Head of caudate nucleus (tissue), 42 donors: Measurements from ENCODE around the gene IRF2BP1.
"Not testable (repeated sequence)": the region's sequence is repeated elsewhere in the genome, so short reads cannot be mapped to it uniquely, and the experiment has no call there.

ENCODE experiments used
- DNase-seq, 42 donors: peaks; one replicate each; pipeline versions ENCODE4 v3.0.0 to v3.0.0-alpha.2; 2020 to 2021; ENCODE audit warnings: mixed read lengths in 7 of 42
- intact Hi-C: fragments of 100-400 bp; cut with DNase I; formaldehyde crosslinking; loops from one replicate; pipeline ENCODE4 v1.15.0; 2022

Gene IRF2BP1

GRCh38 chr19:45883881-45884681 is 1.9 kb downstream of the IRF2BP1 start:
- intact Hi-C loops: loop anchor here (2.0 to 10.0 kb wide), 2 partner anchors 15 to 131 kb away; no protein-coding TSS in a partner anchor
- DNase-seq: no peak

GRCh38 chr19:45883586-45883880 is 2.4 kb downstream of the IRF2BP1 start:
- no peak for DNase-seq
- intact Hi-C loops: loop anchor here (2.0 to 10.0 kb wide), 2 partner anchors 15 to 131 kb away; no protein-coding TSS in a partner anchor

- intact Hi-C loops: loop anchor here (2.0 to 10.0 kb wide), 2 partner anchors 14 to 132 kb away; no protein-coding TSS in a partner anchor
- DNase-seq: peak; percentile 44 to 86 (median 75)
Observed at GRCh38 chr19:45882652-45883585, 3.0 kb downstream of the IRF2BP1 start.

DNA sequence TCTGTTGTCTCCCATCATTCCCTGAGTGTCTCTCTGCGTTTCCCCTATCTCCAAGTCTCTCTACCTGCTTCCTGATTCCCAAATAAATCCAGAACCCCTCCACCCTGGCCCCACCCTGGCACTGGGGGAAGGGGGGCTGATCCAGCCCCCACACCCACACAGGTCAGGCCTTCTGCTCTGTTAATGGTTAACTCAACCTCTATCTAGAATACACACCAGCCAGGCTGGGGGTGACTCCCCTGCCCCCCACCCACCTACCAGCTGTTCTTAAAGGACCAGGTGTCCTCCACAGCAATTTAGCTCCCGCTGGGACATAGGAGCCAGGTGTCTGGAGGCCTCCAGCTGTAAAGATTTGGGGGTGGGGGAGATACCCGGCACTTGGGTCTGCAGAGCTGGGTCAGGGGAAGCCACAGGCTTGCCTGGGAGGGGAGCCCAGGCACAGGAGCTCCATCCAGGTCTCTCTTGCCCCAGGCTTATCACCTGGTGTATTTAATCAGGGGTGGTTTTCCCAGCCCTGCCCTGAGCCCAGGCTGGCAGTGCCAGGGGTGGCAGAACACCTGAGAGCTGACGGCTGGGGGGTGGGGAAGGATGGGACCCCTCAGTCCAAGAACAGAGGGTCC is 3.9 kb downstream of the IRF2BP1 start:
- intact Hi-C loops: loop anchor here (2.0 to 10.0 kb wide), 2 partner anchors 13 to 133 kb away; no protein-coding TSS in a partner anchor
- DNase-seq: no peak

DNA sequence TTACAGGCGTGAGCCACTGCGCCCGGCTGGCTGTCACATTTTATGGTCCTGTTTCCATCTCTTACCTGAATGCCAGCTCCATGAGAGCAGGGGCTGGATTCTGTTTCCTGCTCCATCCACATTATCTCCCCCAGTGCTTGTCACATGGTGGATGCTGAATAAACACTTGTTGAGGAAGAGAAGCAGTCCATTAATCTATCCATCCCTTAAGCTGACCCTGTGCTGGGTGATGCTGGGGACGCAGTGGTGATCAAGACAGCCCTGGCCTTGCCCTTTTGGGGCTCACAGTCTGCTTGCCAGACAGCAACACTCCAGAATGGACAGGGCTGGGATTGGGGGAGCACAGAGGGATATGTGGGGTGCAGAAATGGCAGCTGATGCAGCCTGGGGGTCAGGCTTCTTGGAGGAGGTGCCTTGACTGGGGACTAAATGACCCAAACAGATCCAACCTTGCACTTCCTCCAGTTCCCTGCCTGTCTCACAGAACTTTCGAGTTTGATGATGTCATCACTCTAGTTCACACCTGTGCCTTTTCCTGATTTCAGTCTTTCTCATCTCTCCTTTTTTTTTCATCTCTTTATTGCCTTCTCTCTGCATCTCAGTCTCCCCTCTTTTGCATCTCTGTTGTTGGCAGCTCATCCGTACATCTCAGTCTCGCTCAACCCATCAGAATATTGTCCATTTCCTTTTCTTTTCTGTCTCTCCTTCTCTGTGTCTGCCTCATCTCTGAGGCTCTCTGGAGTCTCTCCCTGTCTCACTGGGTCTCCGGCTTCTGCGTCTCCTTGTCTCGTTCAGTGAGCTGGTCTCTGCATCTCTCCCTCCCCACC is 4.6 kb downstream of the IRF2BP1 start:
- no peak for DNase-seq
- intact Hi-C loops: loop anchor here (10.0 kb wide), 1 partner anchor 134 kb away; no protein-coding TSS in a partner anchor

- DNase-seq: no peak
- intact Hi-C loops: loop anchor here (10.0 kb wide), 1 partner anchor 135 kb away; no protein-coding TSS in a partner anchor
Observed at GRCh38 chr19:45879971-45880370, 6.0 kb downstream of the IRF2BP1 start.

DNA sequence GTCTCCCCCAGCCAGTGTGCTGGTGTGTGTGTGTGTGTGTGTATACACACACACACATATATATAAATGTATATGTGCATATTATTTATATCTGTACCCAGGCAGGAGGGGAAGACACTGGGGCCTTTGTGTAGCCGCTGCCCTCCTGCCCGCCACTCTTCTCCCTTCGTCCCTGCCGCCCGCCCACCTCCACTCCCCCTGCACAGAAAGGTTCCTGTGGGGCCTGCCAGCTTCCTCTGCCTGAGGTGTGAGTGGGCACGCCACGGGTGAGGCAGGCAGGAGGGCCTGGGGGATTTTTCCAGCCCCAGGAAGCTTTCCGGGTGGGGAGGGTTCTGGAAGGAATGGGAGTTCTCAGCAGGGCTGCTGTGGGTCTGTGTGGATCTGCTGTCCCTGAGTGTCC is 6.9 kb downstream of the IRF2BP1 start:
- no peak for DNase-seq
- intact Hi-C loops: no loop called here

DNA sequence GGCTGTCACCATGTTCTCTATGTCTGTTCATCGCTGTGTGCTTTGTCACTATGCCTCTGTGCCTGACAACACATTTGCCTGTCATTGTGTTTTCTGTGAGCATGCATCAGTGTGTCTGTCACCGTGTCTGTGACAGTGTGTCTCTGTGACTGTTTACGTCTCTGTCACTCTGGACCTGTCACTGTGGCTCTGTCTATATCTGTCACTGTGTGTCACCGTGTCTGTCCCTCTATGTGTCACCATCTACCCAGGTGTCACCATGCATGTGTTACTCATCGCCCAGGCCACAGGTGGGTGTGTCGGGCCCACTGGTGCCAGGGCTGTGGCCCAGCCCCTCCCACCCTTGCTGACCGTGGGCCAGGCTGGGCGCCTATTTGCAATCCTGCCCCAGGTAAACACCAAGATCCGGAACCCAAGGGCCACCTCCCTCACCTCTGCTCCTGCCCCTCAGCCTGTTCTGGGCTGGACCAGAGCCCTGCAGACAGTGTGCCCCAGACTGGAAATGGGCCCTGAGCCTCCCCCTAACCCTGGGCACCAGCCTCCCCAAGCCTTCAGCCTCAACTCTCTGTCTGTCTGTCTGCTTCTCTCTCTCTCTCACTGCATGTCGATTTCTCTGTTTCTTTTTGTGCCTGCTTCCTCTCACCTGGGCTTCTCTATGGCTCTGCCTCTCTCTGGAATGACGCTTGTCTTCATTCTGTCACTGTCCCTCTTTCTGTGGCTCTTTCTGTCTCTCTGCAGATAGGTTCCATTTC is 7.7 kb downstream of the IRF2BP1 start:
- intact Hi-C loops: no loop called here
- DNase-seq: no peak

- intact Hi-C loops: no loop called here
- peak in 2 of 42 donors; percentile 17 to 23 for DNase-seq
Observed at GRCh38 chr19:45876411-45877197, 9.3 kb downstream of the IRF2BP1 start.

DNA sequence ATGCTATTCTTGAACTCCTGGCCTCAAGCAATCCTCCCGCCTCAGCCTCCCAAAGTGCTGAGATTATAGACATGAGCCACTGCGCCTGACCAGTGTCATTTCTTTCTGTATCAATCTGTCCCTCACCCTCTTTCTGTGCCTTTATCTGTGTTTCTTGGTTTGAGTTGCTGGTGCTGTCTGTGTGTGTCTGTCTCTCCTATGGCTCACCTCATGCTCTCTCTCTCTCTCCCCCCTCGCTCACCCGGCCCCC is 9.9 kb downstream of the IRF2BP1 start:
- DNase-seq: no peak
- intact Hi-C loops: no loop called here

DNA sequence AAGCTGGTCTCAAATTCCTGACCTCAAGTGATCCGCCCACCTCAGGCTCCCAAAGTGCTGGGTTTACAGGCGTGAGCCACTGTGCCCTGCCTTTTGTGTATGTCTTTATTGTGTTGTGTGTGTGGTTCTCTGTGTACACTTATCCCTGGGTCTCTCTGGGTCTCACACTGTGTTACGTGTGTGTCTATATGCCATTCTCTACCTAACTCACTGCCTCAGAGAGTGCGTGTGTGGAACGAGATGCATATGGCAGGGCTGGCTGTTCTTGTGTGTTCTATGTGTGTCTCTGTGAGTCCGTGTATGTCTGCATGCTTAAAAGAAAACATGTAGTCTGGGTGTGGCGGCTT is 11.3 kb downstream of the IRF2BP1 start:
- DNase-seq: no peak
- intact Hi-C loops: no loop called here

DNA sequence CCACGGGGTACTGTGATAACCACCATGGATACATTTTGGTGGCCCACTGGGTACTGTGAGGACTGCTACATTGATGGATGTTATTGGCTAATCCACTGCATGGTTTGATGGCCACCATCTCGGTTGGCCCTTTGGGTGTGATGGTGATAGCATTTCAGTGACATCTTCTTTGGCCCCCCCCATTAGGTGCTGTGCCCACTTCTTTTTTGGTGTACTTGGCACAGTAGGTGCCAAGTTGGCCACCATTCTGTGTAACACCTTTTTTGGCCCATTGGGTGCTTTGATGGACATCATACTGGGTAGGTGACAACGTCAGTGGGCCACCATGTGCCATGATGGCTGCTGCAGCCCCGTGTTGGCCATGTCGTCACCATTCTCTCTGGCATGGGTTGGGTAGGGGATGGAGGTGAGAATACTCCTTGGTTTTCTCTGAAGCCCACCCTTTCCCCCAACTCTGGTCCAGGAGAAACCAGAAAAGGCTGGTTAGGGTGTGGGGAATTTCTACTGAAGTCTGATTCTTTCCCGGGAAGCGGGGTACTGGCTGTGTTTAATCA is 12.6 kb downstream of the IRF2BP1 start:
- intact Hi-C loops: no loop called here

GRCh38 chr19:45872095-45872919 is 13.6 kb downstream of the IRF2BP1 start:
- intact Hi-C loops: no loop called here
- DNase-seq: no peak

More for the DNA sequence above, 12.6 kb downstream of the IRF2BP1 start:
- no peak for DNase-seq

GRCh38 chr19:45870798-45871197 is 15.1 kb downstream of the IRF2BP1 start:
- DNase-seq: no peak
- intact Hi-C loops: no loop called here

DNA sequence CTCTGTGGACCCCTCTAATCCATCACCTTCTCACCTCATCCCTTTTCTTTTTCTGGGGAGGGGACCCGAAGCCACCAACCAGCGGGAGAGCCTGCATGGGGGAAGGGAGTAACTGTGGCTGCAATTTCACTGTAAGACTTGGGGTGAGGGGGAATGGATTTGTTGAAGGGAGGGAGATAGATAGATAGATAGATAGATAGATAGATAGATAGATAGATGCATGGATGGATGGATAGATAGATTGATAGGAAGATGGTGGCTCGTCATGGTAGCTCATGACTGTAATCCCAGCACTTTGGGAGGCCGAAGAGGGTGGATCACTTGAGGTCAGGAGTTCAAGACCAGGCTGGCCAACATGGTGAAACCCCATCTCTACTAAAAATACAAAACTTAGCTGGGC is 18.7 kb downstream of the IRF2BP1 start:
- intact Hi-C loops: not testable (repeated sequence)

More for the DNA sequence above, 18.7 kb downstream of the IRF2BP1 start:
- not testable (repeated sequence) for DNase-seq
